Activated CD8-positive, alpha-beta memory T cell treated with anti-CD3 and anti-CD28 coated beads, Interleukin-2, amount 50 U/mL, for 48 hours (primary cell): ENCODE data around the gene GPC6.

Experiments
- DNase-seq: peaks from one replicate; pipeline ENCODE4 v3.0.0-alpha.2; 2020

Gene GPC6

DNA sequence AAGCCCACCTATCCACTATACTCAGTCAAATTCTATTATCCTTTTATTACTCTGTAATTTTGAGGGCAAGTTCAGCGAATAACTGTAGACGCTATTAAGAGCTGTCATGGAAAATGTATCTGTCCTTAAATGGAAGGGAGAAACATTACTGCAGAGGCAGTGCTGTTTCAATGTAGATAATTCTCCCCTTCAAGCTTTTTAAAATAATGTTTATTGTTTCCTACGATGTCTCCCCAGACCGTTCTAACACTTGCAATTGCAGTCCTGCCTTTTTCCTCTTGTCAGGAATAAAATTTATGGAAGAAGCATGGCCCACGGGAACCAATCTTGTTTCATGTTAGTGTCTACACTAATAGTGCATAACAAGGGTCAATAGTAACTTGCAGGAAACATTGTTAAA is 159.5 kb downstream of the GPC6 start:
- DNase-seq, result no peak

- no peak for DNase-seq
Observed at GRCh38 chr13:93388701-93389100, 162.1 kb downstream of the GPC6 start.

DNA sequence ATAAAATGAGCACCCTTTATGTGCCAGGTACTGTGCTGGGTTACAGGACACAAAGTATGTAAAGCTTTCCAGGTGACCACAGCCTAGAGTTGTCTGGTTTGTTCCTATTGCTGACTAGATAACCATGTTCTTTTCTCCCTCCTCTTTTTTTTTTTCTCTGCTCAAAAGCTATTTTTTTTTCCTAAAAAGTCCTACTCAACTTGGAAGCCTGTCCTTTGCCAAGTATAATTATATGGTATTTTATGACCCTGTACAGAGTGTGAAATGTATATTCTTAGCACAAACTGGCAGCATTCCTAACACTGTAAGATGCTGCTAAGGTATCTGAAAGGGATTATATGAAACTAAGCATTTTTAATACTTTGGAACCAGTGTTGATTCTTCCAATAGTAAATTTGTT is 171.0 kb downstream of the GPC6 start:
- no peak for DNase-seq

DNA sequence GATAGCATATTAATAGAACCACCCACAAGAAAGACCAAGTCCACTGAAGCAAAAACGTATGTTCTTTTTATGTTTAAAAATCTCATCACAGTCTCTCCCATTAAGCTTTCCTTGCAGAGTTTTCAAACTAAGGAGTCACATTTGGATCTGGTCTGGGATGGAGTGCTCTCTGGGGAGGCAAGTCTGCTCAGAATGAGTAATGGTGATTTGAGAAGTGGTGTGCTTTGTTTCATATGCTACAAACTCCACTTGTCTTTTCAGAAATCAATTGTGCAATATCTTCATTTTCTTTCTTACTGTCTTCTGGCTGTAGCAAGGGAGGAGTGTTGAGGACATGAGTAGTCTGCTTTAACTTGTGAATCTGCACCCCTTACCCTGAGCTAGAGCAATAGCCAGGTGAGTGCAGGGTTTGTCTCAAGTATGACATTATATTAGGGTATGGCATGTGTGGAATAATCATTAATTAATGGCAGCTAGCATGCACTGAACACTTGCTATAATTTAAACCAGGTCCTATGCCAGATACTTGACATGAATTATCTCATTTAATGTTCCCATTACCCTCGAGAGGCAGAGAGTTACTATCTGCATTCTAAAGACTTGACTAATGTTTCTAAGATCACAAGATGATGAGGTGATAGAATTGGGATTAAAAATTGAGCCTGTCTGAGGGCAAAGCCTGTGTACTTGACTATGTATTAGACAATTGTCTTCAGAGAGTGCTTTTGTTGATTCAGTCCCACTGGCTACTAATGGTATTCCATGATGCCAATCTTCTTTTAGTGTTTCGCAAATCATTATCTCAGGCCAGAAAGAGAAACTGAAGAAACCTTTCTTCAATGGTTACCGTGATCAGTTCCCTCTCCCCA is 171.8 kb downstream of the GPC6 start:
- no peak for DNase-seq

DNA sequence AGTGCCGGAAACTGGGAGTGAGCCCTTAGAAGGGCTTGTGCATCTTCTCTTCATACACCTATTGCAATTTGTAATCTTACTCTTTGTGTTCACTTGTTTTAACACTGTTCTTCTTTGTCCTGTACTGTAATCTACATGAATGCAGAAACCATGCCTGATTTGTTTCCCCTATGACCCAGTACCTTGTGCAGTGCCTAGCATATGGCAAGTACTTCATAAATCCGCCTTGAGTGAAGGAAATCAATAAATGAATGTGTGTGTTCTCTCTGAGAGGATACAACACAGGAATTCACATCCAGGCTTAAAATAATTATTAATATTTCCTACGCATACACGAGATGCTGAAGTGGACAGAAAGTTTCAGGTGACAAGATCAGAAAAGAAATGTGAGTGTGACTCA is 172.6 kb downstream of the GPC6 start:
- DNase-seq, result no peak

GRCh38 chr13:93406136-93406535 is 179.5 kb downstream of the GPC6 start:
- no peak for DNase-seq

GRCh38 chr13:93407551-93407950 is 180.9 kb downstream of the GPC6 start:
- no peak for DNase-seq

GRCh38 chr13:93409001-93409400 is 182.4 kb downstream of the GPC6 start:
- no peak for DNase-seq

DNA sequence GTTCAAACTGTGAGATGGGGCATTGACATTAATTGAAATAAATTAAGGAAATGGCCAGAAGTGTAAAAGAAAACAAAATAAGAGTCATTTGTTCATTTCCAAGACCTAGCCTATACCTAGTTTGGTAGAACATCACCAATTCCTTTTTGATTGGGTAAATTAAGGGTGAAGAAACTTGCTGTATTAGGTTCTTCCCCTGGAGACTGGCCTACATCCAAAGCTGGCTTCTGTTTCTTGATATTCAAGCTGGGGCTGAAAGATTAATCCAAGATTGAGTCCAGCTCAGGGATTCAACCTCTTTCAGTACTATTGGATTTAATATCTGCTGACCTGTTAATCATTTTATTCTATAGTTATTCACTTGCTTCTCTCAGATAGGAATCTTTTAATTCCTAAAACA is 183.2 kb downstream of the GPC6 start:
- DNase-seq, result no peak

- no peak for DNase-seq
Observed at GRCh38 chr13:93411186-93411680, 184.6 kb downstream of the GPC6 start.

DNA sequence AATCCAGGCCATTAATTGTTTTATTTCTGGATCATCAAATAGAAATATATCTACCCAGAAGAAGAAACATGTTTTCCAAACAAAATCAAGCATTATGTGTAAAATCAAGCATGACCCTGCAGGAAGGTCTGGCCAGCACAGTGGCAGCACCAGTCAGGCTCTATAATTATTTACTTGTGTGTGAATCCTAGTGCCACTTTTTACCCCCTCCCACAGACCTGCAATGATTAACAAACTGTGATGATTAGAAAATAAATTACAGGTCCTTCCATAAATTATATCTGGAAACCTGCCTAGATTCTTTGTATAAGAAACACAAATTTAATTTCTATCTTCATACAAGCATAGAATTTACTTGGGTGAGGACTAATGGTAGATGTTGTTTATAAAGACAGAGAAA is 186.1 kb downstream of the GPC6 start:
- DNase-seq, result no peak

DNA sequence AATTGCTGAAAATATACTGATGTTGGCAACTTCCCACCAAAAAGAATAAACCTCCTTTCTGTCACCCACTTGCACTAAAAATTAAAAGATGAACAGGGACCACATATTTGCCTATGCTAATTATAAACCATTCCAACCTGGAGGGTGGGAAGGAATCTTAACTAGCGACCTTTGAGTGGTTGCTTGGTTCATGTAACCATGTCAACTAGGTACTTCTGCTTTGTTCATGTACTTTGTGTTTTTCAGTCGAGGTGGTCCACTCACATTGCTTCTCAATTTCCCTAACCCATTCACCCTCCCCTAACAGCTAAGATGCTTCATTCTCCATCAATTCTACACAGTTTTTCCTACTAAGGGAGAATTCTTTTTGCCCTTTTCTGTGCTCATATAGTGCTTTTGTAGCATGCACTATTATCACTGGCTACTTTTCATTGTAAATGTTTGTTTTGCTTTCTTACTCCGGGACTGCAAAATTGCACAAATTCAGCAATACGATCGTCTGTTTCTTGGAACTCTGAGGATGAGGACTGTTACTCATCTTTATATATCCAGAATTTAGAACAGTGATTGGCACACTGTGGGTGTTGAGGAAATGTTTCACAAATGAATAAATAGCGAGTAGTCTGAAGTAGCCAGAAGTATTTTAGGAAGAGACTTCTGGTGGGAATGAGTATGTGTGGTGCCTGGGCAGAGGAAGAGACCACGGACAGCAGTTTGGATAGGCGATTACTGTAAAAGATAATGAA is 187.5 kb downstream of the GPC6 start:
- DNase-seq, result no peak

GRCh38 chr13:93416736-93417355 is 190.2 kb downstream of the GPC6 start:
- no peak for DNase-seq

DNA sequence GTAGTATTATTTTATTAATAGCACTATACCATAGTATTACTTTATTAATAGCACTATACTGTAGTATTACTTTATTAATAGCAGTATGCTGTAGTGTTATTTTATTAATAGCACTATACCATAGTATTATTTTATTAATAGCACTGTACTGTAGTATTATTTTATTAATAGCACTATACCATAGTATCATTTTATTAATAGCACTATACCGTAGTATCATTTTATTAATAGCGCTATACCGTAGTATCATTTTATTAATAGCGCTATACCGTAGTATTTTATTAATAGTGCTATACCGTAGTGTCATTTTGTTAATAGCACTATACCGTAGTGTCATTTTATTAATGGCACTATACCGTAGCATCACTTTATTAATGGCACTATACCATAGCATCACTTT is 191.8 kb downstream of the GPC6 start:
- no peak for DNase-seq

- no peak for DNase-seq
Observed at GRCh38 chr13:93420206-93420605, 193.6 kb downstream of the GPC6 start.

GRCh38 chr13:93420887-93421286 is 194.3 kb downstream of the GPC6 start:
- DNase-seq, result no peak

DNA sequence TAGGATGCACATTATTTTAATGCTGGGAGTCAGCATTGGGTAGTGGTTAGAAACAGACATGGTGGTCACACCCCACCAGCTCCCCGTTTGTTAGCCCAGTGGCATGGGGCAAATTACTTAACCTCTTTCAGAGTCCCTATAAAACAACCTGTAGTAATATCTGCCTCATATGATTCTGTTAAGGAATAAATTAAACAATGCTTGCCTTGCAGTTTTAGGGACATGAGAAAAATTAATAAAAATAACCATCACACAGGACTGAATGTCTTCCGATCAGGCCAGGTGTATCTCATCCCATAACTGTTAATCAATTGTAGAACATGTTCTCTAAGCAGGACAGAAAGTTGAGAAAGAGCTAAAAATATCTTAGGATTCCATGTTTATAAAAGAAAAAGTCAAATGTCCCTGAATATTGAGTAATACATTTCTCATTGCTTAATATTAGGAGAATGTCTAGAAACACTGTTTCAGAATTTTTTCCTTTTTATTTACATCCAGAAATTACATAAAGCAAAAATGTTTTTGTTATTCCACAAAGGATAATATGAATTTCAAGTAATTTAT is 196.5 kb downstream of the GPC6 start:
- DNase-seq, result no peak

- DNase-seq, result no peak
Observed at GRCh38 chr13:93425411-93425810, 198.8 kb downstream of the GPC6 start.

DNA sequence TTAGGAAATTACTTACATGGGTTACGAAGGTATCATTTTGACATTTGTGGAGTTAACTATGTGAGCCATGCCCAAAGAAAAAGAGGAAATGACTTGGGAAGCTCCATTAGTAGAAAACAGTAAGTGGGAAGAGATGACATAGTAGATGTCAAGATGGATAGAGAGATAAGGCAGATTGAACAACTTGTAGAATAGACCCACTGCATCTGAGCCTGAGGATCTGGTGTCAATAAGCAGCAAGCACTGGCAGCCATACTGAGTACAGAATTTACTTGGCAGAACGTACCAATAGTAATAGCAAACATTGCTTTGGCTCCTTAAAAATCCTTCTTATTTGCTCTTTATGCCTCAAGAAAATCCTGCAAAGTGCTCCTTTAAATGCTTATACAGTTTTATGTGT is 203.8 kb downstream of the GPC6 start:
- no peak for DNase-seq

- no peak for DNase-seq
Observed at GRCh38 chr13:93435651-93436050, 209.0 kb downstream of the GPC6 start.

GRCh38 chr13:93437081-93437480 is 210.5 kb downstream of the GPC6 start:
- DNase-seq, result no peak

GRCh38 chr13:93446238-93446637 is 219.6 kb downstream of the GPC6 start:
- DNase-seq, result no peak

DNA sequence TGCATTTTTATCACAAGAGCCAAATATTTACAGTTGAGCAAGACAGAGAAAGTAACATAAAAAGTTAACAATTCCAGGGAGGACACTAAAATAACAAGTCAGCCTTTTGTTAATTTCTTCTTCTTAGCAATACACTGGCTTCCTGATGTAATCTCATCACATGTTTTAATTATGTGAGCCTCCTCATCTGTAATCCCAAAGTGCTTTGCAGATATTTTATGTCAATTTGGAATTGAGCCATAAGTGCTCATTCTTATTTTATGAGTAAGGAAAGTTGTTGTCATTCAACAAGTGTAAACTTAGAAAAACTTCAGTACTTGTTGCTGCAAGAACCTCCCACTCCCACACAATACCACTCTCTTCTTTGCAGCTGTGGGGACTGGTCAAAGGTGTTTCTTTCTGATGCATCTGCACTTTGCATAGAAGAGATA is 223.6 kb downstream of the GPC6 start:
- DNase-seq, result no peak
